Activated B cell treated with CpG ODN at 0.5 μM for 24 hours (primary cell): ENCODE data around the gene KIF26B. TPM values are rescaled to one million over a fixed set of nuclear protein-coding genes. Genes with fewer than 3 reads are reported as not detected.

Experiments
- ATAC-seq: fragments of 200-7000 bp; cut with Tn5 transposase; one replicate; pipeline ENCODE4 v1.10.0; 2021; ENCODE audit warnings: low read depth, mild to moderate bottlenecking, moderate library complexity
- CTCF ChIA-PET: fragments of 350-600 bp; sonication (Branson Sonifier 250); formaldehyde crosslinking; loops from one replicate; lab custom pipeline; 2021; ENCODE audit warnings: antibody characterized with exemption; lab: Charles Lee
- POLR2A ChIA-PET: fragments of 350-600 bp; sonication (Branson Sonifier 250); formaldehyde crosslinking; loops from one replicate; lab custom pipeline; 2021; ENCODE audit warnings: antibody characterized with exemption; lab: Charles Lee
- DNase-seq: peaks from one replicate; pipeline ENCODE4 v3.0.0; 2022
- H3K27ac Mint-ChIP-seq: one replicate; pipeline ENCODE4 v1.8.0; 2020; ENCODE audit warnings: mixed read lengths
- H3K27me3 Mint-ChIP-seq: one replicate; pipeline ENCODE4 v1.8.0; 2021; ENCODE audit warnings: mixed read lengths
- H3K36me3 Mint-ChIP-seq: one replicate; pipeline ENCODE4 v1.8.0; 2021; ENCODE audit warnings: low read depth, mixed read lengths
- H3K4me1 Mint-ChIP-seq: one replicate; pipeline ENCODE4 v1.8.0; 2021; ENCODE audit warnings: mixed read lengths
- H3K4me3 Mint-ChIP-seq: one replicate; pipeline ENCODE4 v1.8.0; 2020; ENCODE audit warnings: mild to moderate bottlenecking, mixed read lengths
- H3K9me3 Mint-ChIP-seq: one replicate; pipeline ENCODE4 v1.8.0; 2020; ENCODE audit warnings: mixed read lengths
- CTCF ChIP-seq: fragments of 200-600 bp; IDR thresholded peaks from one replicate; pipeline ENCODE4 v1.8.0; 2022; ENCODE audit warnings: antibody characterized with exemption, mild to moderate bottlenecking
- intact Hi-C: fragments of 100-400 bp; cut with micrococcal nuclease; formaldehyde crosslinking; loops from one replicate; pipeline ENCODE4 v1.15.1; 2024
- total RNA-seq: library from RNA; stranded (reverse); gene quantifications from 2 replicates; pipeline ENCODE4 v1.2.3, GENCODE V29; 2022

The KIF26B gene
- total RNA-seq, 1 donor from 2014 or later, result 1.7 TPM

GRCh38 chr1:245168906-245169305 lies 14.1 kb downstream of the KIF26B start:
- no peak overlapping the region for H3K4me3 Mint-ChIP-seq
- no peak overlapping the region for H3K27ac Mint-ChIP-seq
- ATAC-seq, result no peak
- H3K4me1 Mint-ChIP-seq, result no peaks in the 10 kb centered on the region
- ChIA-PET CTCF (no interaction called here), POLR2A (no interaction called here)
- intact Hi-C loops, result loop anchor here (5.0 kb wide), 1 partner anchor 1438 kb away; no protein-coding TSS in a partner anchor
- peaks cover 41% of the 10 kb centered on the region for H3K27me3 Mint-ChIP-seq
- no peaks in the 10 kb centered on the region for H3K9me3 Mint-ChIP-seq
- no peak for DNase-seq
- TF ChIP-seq CTCF, result no peak
- no peaks in the 10 kb centered on the region for H3K36me3 Mint-ChIP-seq

GRCh38 chr1:245169376-245169775 lies 14.6 kb downstream of the KIF26B start:
- TF ChIP-seq CTCF, result no peak
- intact Hi-C loops, result loop anchor here (5.0 kb wide), 1 partner anchor 1438 kb away; no protein-coding TSS in a partner anchor
- Mint-ChIP-seq H3K4me1 (no peaks in the 10 kb centered on the region), H3K36me3 (no peaks in the 10 kb centered on the region), H3K27ac (no peak overlapping the region), H3K4me3 (no peak overlapping the region), H3K9me3 (no peaks in the 10 kb centered on the region), H3K27me3 (peaks cover 39% of the 10 kb centered on the region)
- CTCF ChIA-PET, result no interaction called here
- no peak for ATAC-seq
- POLR2A ChIA-PET, result no interaction called here
- no peak for DNase-seq

DNA sequence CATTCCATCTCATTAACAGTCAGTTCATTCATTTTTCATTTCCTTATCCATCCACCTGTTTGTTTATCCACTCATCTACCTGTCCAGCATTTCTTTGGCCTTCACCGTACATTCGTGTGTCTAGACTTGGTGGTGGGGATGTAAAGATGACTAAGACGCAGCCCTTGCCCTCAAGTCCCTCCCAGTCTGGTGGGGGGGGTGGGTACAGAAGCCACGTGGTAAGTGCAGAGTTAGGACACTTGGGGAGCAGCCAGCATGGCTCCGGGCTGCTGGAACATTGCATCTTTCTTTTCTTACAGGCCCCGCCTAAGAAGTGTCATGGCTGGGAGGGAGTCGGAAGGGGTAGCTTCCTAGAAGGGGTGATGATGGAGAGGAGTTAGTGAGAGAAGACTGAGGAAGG lies 17.2 kb downstream of the KIF26B start:
- ChIA-PET POLR2A (no interaction called here), CTCF (no interaction called here)
- Mint-ChIP-seq H3K27me3 (peaks cover 20% of the 10 kb centered on the region), H3K36me3 (no peaks in the 10 kb centered on the region), H3K27ac (no peak overlapping the region), H3K4me1 (no peaks in the 10 kb centered on the region), H3K4me3 (no peak overlapping the region), H3K9me3 (no peaks in the 10 kb centered on the region)
- no peak for TF ChIP-seq CTCF
- intact Hi-C loops, result no loop called here
- no peak for ATAC-seq
- no peak for DNase-seq

DNA sequence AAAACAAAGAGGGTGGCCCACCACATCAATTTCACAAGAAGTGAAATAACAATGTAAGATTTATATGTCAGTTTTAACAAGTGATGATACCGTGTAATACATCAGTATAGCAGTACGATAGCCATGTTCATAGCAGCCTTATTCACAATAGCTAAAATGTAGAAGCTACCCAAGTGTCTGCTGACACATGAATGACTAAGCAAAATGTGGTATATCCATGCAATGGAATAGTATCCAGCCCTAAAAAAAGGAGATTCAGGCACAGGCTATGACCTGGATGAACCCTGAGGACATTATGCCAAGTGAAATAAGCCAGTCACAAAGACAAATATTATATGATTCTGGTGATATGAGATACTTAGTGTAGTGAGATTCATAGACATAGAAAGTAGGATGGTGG lies 18.0 kb downstream of the KIF26B start:
- no peak overlapping the region for H3K27ac Mint-ChIP-seq
- H3K9me3 Mint-ChIP-seq, result no peaks in the 10 kb centered on the region
- CTCF ChIA-PET, result no interaction called here
- peaks cover 13% of the 10 kb centered on the region for H3K27me3 Mint-ChIP-seq
- no peaks in the 10 kb centered on the region for H3K36me3 Mint-ChIP-seq
- POLR2A ChIA-PET, result no interaction called here
- H3K4me3 Mint-ChIP-seq, result no peak overlapping the region
- no peaks in the 10 kb centered on the region for H3K4me1 Mint-ChIP-seq
- DNase-seq (no peak), ATAC-seq (no peak)
- no peak for TF ChIP-seq CTCF
- intact Hi-C loops, result no loop called here

- Mint-ChIP-seq H3K9me3 (no peaks in the 10 kb centered on the region), H3K36me3 (no peaks in the 10 kb centered on the region), H3K27ac (no peak overlapping the region), H3K4me3 (no peak overlapping the region), H3K27me3 (peaks cover 12% of the 10 kb centered on the region), H3K4me1 (no peaks in the 10 kb centered on the region)
- DNase-seq (no peak), ATAC-seq (no peak)
- POLR2A ChIA-PET, result no interaction called here
- no peak for TF ChIP-seq CTCF
- intact Hi-C loops, result no loop called here
- CTCF ChIA-PET, result no interaction called here
These were observed 18.8 kb downstream of the KIF26B start for GRCh38 chr1:245173446-245174211.
